PC-9 (cell line): ENCODE results near the gene RPS6KA5. TPM values are rescaled to one million over a fixed set of nuclear protein-coding genes. Genes with fewer than 3 reads are reported as not detected.
"Not testable (repeated sequence)": the region's sequence is repeated elsewhere in the genome, so short reads cannot be mapped to it uniquely, and the experiment has no call there.

Experiments
- BruUV-seq: library from RNA; stranded (reverse); fragments of 400-500 nt; replicated peaks from 2 replicates; lab custom pipeline; 2021; lab: Mats Ljungman, UMichigan
- CTCF ChIA-PET: fragments of 300-600 bp; sonication (Branson Sonifier 250); formaldehyde crosslinking; loops from one replicate; lab custom pipeline; 2022; ENCODE audit warnings: antibody characterized with exemption; lab: Charles Lee
- POLR2A ChIA-PET: fragments of 300-600 bp; sonication (Branson Sonifier 250); formaldehyde crosslinking; loops from one replicate; lab custom pipeline; 2022; ENCODE audit warnings: antibody characterized with exemption; ENCODE audit not compliant: unreplicated experiment; lab: Charles Lee
- DNase-seq, 2 experiments: peaks; one replicate each; pipeline versions ENCODE4 v3.0.0 to v3.0.0-alpha.2; 2015 to 2022; ENCODE audit warnings: mixed read lengths in 1 of 2
- H2AFZ ChIP-seq: fragments of 200-600 bp; sonication (generic); 2 replicates; pipeline ENCODE4 v1.8.1; 2017; ENCODE audit warnings: antibody characterized with exemption
- H3F3A ChIP-seq: fragments of 200-600 bp; sonication (generic); 2 replicates; pipeline ENCODE4 v1.8.1; 2017; ENCODE audit warnings: antibody characterized with exemption, mild to moderate bottlenecking, low read depth; ENCODE audit not compliant: insufficient read depth
- H3K27ac ChIP-seq: fragments of 200-600 bp; sonication (generic); 2 replicates; pipeline ENCODE4 v1.6.1; 2016; ENCODE audit warnings: mixed run types
- H3K27me3 ChIP-seq: fragments of 200-600 bp; sonication (generic); 2 replicates; pipeline ENCODE4 v1.6.1; 2016; ENCODE audit warnings: low read depth, mixed run types; ENCODE audit not compliant: insufficient read depth
- H3K36me3 ChIP-seq: fragments of 200-600 bp; sonication (generic); 2 replicates; pipeline ENCODE4 v1.6.1; 2016; ENCODE audit warnings: low read depth, mixed run types
- H3K4me1 ChIP-seq: fragments of 200-600 bp; sonication (generic); replicated peaks from 2 replicates; pipeline ENCODE4 v1.6.1; 2016; ENCODE audit warnings: mixed run types; ENCODE audit not compliant: insufficient read depth
- H3K4me2 ChIP-seq: fragments of 200-600 bp; sonication (generic); 2 replicates; pipeline ENCODE4 v1.6.1; 2017; ENCODE audit warnings: mixed run types
- H3K4me3 ChIP-seq: fragments of 200-600 bp; sonication (generic); 2 replicates; pipeline ENCODE4 v1.6.1; 2016; ENCODE audit warnings: mixed run types
- H3K79me2 ChIP-seq: fragments of 200-600 bp; sonication (generic); 2 replicates; pipeline ENCODE4 v1.6.1; 2017; ENCODE audit warnings: low read depth, mixed run types
- H3K9me2 ChIP-seq: fragments of 200-600 bp; sonication (generic); 2 replicates; pipeline ENCODE4 v1.8.1; 2017; ENCODE audit warnings: mild to moderate bottlenecking; ENCODE audit not compliant: insufficient read depth
- H3K9me3 ChIP-seq: fragments of 200-600 bp; sonication (generic); 2 replicates; pipeline ENCODE4 v1.8.1; 2016; ENCODE audit warnings: low read depth; ENCODE audit not compliant: insufficient read depth
- H4K20me1 ChIP-seq: fragments of 200-600 bp; sonication (generic); 2 replicates; pipeline ENCODE4 v1.8.1; 2017; ENCODE audit not compliant: insufficient read depth
- CTCF ChIP-seq: fragments of 200-600 bp; sonication (generic); conservative IDR thresholded peaks from 2 replicates; pipeline ENCODE4 v1.6.1; 2017; ENCODE audit warnings: mixed run types, antibody characterized with exemption, mild to moderate bottlenecking, moderate library complexity
- EZH2 ChIP-seq: fragments of 200-600 bp; sonication (generic); IDR thresholded peaks from 2 replicates; pipeline ENCODE4 v1.8.0; 2017; ENCODE audit warnings: antibody characterized with exemption, low read depth
- intact Hi-C: fragments of 100-400 bp; cut with micrococcal nuclease; formaldehyde crosslinking; loops from one replicate; pipeline ENCODE4 v1.10.0; 2022; ENCODE audit not compliant: unreplicated experiment
- total RNA-seq: library from RNA; stranded (reverse); gene quantifications from 2 replicates; pipeline ENCODE4 v1.2.3, GENCODE V29; 2021

The RPS6KA5 gene
- total RNA-seq, 1 experiment from 2014 or later: 3.5 TPM

GRCh38 chr14:91027561-91027960, 32.9 kb downstream of the RPS6KA5 start:
- Histone ChIP-seq H3F3A (no peaks in the 10 kb centered on the region), H3K36me3 (no peaks in the 10 kb centered on the region), H3K4me2 (no peak overlapping the region), H3K9me3 (no peaks in the 10 kb centered on the region), H3K27ac (no peak overlapping the region), H3K9me2 (no peaks in the 10 kb centered on the region), H3K27me3 (no peaks in the 10 kb centered on the region), H3K4me3 (no peak overlapping the region), H2AFZ (no peak overlapping the region), H4K20me1 (no peaks in the 10 kb centered on the region), H3K4me1 (peaks cover 10% of the 10 kb centered on the region), H3K79me2 (no peaks in the 10 kb centered on the region)
- intact Hi-C loops: no loop called here
- DNase-seq: no peak
- no TSS peak for BruUV-seq
- no peak for TF ChIP-seq CTCF
- no peak for TF ChIP-seq EZH2
- POLR2A ChIA-PET: no interaction called here
- CTCF ChIA-PET: no interaction called here

GRCh38 chr14:91022622-91023028, 37.8 kb downstream of the RPS6KA5 start:
- H3K79me2 ChIP-seq, H4K20me1 ChIP-seq, H3K36me3 ChIP-seq, H3K4me2 ChIP-seq, H3K4me3 ChIP-seq, H3K27ac ChIP-seq, CTCF ChIA-PET, intact Hi-C loops, POLR2A ChIA-PET, H3K9me3 ChIP-seq, DNase-seq, H3K4me1 ChIP-seq, BruUV-seq, H3K9me2 ChIP-seq, H3K27me3 ChIP-seq, H3F3A ChIP-seq, H2AFZ ChIP-seq: not testable (repeated sequence)

- Histone ChIP-seq H3K9me3 (no peaks in the 10 kb centered on the region), H3K27ac (no peak overlapping the region), H3K36me3 (no peaks in the 10 kb centered on the region), H3K4me1 (no peaks in the 10 kb centered on the region), H3K27me3 (no peaks in the 10 kb centered on the region), H3K4me2 (no peak overlapping the region), H4K20me1 (no peaks in the 10 kb centered on the region), H3F3A (no peaks in the 10 kb centered on the region), H3K79me2 (no peaks in the 10 kb centered on the region), H3K4me3 (no peak overlapping the region), H3K9me2 (no peaks in the 10 kb centered on the region), H2AFZ (no peak overlapping the region)
- no TSS peak for BruUV-seq
- no peak for DNase-seq
- POLR2A ChIA-PET: no interaction called here
- CTCF ChIA-PET: no interaction called here
- intact Hi-C loops: no loop called here
- TF ChIP-seq CTCF (no peak), EZH2 (no peak)
These were observed 38.3 kb downstream of the RPS6KA5 start for GRCh38 chr14:91021991-91022621.

GRCh38 chr14:91021115-91021514, 39.3 kb downstream of the RPS6KA5 start:
- H3K27me3 ChIP-seq: no peaks in the 10 kb centered on the region
- intact Hi-C loops: no loop called here
- no peak overlapping the region for H2AFZ ChIP-seq
- H3K4me2 ChIP-seq: no peak overlapping the region
- no peaks in the 10 kb centered on the region for H3K79me2 ChIP-seq
- BruUV-seq: no TSS peak
- H3K36me3 ChIP-seq: no peaks in the 10 kb centered on the region
- no peaks in the 10 kb centered on the region for H3F3A ChIP-seq
- ChIA-PET CTCF (no interaction called here), POLR2A (no interaction called here)
- H3K27ac ChIP-seq: no peak overlapping the region
- H3K9me3 ChIP-seq: no peaks in the 10 kb centered on the region
- H3K4me3 ChIP-seq: no peak overlapping the region
- no peak for DNase-seq
- TF ChIP-seq EZH2 (no peak), CTCF (no peak)
- H4K20me1 ChIP-seq: no peaks in the 10 kb centered on the region
- no peaks in the 10 kb centered on the region for H3K4me1 ChIP-seq
- H3K9me2 ChIP-seq: no peaks in the 10 kb centered on the region
